ENCODE data around the gene ANKRD10. TPM values are rescaled to one million over a fixed set of nuclear protein-coding genes. Genes with fewer than 3 reads are reported as not detected.

The ANKRD10 gene
- 329 TPM for total RNA-seq

DNA sequence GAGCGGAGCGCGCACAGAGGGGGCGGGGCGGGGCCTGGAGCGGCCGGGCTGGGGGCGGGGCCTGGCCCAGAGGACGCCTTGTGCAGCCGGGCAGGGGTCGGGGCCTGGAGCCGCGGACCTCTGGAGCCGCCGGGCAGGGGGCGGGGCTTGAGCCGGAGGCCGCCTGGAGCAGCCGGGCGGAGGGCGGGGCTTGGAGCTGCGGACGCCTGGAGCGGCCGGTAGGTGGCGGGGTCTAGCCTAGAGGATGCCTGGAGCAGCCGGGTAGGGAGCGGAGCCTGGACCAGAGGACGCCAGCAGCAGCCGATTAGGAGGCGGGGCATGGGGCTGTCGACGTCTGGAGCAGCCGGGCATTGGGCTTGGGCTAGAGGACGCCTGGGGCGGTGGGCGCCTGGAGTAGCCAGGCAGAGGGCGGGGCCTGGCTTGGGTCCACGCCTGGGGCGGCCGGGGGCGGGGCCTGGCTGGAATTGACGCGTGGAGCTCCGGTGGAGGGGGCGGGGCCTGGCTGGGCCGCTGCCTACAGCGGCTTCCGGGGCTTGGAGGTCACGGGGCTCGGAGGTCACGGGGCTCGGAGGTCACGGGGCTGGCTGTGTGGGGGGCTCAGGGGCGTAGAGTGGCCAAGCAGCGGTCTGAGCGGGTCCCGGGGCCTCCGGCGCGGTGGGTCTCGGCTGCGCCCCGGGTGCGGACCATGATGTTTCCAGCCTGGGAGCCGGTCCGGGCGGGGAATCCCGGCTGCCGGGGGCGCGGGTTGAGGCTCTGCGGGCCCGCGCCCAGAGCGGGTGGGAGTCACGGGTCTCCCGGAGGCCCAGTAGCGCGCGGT lies at the start of gene ANKRD10:
TSS of gene ANKRD10 (minus strand) at position 13 of the 817 bp plus-strand sequence. CDS start 135 bp downstream, outside the sequence.

Small RNA genes within 50 kb of the gene (small RNA-seq; reads per million reads assigned to genes)
- gene AL442128.1 (ENCODE audit: low replicate concordance): not detected

Other genes with a start within 250 kb of the ANKRD10 start
- 74.0 TPM for gene CARS2, start 209.0 kb downstream of the ANKRD10 start, total RNA-seq
- 24.2 TPM for gene ING1, start 201.4 kb downstream of the ANKRD10 start, total RNA-seq
- 141 TPM for gene ARHGEF7, start 200.2 kb upstream of the ANKRD10 start, total RNA-seq

Data from metanephros (tissue), 2 donors.